GM12874 (cell line): ENCODE measurements around the gene DCAF10.

Experiments
- TF ChIP-seq, protein P1 (sequence below): IDR thresholded peaks from 2 replicates; pipeline ENCODE4 v1.5.1; 2011; ENCODE audit warnings: low read depth, mild to moderate bottlenecking, control low read depth, low read length, moderate library complexity; ENCODE audit not compliant: insufficient read depth

Gene DCAF10

DNA sequence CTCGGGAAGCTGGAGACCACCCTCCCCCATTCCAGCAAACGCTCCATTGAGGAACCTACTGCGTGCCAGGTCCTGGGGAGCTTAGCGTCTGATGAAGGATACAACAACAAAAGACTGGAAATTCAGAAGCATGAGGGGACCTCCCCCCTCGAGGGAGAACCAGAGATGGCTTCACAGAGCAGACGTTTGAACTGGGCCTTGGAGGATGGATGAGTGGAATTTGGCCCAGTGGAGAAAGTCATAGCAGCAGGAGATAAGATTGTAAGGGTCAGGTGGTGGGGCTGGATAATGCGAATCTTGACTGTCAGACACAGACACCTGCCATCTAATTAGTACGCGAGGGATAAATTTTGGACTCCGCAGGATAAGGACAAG is 104.5 kb downstream of the DCAF10 start:
- TF ChIP-seq, protein P1, sequence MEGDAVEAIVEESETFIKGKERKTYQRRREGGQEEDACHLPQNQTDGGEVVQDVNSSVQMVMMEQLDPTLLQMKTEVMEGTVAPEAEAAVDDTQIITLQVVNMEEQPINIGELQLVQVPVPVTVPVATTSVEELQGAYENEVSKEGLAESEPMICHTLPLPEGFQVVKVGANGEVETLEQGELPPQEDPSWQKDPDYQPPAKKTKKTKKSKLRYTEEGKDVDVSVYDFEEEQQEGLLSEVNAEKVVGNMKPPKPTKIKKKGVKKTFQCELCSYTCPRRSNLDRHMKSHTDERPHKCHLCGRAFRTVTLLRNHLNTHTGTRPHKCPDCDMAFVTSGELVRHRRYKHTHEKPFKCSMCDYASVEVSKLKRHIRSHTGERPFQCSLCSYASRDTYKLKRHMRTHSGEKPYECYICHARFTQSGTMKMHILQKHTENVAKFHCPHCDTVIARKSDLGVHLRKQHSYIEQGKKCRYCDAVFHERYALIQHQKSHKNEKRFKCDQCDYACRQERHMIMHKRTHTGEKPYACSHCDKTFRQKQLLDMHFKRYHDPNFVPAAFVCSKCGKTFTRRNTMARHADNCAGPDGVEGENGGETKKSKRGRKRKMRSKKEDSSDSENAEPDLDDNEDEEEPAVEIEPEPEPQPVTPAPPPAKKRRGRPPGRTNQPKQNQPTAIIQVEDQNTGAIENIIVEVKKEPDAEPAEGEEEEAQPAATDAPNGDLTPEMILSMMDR, result no peak

DNA sequence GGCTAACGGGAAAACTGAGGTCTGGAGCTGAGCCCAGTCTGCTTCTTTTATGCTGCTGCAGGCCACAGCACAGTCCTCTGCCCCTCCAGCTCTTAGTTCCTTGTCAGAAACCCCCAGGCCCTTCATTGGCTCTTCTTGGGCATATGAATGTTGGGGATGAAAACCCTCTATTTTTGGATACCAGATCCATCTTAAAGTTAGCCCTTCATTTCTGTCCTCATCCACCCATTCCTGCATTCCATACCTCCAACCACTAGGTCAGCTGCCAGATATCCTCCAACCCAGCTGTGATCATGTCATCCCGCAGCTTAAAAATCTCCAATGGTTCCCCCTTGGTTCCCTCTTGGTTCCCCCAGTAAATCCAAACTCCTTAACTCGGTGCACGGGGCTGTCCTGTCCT is 105.2 kb downstream of the DCAF10 start:
- TF ChIP-seq, protein P1, result no peak

DNA sequence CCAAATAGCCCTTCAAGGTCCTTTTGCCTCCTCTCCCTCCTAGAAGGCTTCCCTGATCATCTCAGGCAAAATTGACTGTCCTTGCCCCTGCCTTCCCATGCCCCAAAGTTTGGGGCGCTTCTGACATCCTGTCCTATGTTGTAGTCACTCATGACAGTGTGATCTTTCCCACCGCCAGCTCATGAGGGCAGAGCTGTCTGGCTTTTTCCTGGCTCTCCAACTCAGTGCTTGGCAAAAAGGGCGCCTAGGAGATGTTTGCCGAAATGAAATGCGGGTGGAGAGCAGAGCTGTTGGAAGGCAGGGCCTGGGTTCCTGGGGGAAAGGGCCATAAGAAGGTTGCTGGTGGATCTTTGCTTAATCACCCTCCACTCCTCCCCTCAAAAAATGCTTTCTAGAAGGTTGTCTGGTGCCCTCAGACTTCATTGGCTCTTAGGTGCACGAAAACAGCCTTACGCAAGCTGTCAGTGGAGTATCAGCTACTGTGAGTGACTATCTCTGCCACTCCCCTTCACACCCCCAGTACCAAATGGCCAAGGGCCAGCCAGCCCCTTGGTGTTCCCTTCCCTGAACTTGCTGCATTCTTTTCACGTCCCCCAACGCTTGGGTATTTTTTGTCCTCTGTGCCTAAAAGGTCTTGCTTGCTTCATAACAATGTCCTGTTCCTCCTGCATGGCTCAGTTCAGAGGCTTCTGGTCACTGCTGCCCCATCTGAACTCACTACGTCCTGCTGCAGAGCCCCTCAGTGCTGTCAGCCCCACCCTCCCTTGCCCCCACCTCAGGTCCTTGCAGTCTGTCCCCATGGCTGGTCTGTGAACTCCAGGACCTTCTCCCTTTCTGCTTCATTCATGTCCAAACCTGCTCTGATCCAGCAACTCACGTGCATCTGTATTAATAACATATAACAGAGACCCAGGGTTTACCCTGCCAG is 106.0 kb downstream of the DCAF10 start:
- TF ChIP-seq, protein P1, result no peak

DNA sequence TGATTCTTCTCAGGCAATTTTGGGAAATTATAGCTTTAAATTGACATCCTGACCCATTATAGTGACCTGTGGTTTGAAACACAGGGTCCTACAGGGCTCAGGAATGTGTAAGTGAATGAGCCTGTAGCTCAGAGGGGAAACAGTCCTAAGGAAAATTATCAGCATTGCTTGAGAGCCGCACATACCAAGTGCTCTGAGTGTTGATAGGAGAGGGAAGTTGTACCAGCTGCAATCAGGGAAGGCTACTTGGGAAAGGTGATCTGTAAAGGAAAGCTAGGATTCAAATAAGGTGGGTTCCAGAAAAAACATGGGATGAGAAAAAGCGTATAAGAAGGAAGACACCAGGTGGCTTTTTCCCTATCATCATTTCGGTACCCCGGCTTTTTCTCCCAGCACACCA is 107.7 kb downstream of the DCAF10 start:
- TF ChIP-seq, protein P1, result no peak

DNA sequence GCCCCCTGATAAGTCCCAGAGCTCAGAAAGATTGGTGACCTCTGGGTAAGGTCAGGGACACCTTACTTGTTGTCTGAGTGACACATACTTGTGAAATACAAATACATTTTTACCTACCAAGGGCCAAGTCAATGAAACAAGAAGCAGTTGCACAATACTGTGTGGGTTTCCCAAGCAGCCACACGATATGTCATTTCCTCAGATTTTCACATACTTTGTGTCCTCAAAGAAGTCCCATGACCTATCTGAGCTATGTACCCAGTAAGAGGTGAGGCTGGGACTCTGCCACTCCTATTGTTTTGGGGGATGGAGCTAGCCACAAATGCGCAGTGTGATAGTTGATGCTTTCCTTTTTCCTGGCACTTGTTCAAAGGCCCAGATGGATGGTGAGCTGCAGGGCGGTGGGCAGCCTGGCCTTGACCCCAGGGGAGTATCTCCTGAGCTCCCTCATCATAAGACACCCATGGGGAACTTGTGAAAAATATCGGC is 108.1 kb downstream of the DCAF10 start:
- TF ChIP-seq, protein P1, result no peak

DNA sequence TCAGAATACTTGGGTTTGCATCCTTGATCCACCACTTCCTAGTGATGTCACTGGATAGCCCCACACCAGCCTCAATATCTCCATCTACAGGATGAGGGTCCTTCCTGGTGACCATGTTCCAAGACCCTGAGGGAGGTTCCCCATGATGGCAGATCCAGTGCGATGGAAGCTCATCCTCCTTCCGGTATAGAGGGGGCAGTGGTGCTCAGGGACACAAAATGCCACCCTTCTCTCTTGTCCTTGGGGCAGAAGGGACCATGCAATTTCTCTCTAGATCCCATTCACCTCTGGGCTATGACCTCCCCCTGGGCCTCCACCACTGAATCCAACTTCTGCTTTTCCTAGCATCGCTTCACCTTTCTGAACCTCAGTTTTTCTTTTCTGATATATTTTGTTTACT is 108.7 kb downstream of the DCAF10 start:
- TF ChIP-seq, protein P1, result no peak

DNA sequence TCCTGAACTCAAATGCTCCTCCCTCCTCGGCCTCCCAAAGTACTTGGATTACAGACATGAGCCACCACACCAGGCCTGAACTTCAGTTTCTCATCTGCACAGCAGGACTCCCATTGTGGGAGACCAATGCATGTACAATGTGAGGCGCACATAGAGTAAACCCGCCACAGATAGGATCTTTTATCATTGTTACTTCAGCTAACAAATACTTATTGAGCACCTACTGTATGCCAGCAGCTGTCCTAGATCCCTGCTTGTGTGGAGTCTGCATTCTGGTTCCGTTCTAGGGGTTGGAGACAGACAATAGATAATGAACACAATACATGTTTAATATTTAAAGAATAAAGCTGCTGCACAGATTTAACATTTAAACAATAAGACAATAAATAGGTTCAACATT is 109.7 kb downstream of the DCAF10 start:
- TF ChIP-seq, protein P1, result no peak
